GM21528 (cell line): ENCODE measurements around the gene ANKLE1.
A peak's percentile ranks its signal among the peaks of the same experiment; 100 is the strongest.

ENCODE experiments used
- ATAC-seq: cut with Tn5 transposase; IDR thresholded peaks from one replicate; pipeline ENCODE4 v1.9.1; 2021; ENCODE audit warnings: mild to moderate bottlenecking, moderate library complexity; ENCODE audit not compliant: unreplicated experiment, low FRiP score

ANKLE1 gene, protein sequence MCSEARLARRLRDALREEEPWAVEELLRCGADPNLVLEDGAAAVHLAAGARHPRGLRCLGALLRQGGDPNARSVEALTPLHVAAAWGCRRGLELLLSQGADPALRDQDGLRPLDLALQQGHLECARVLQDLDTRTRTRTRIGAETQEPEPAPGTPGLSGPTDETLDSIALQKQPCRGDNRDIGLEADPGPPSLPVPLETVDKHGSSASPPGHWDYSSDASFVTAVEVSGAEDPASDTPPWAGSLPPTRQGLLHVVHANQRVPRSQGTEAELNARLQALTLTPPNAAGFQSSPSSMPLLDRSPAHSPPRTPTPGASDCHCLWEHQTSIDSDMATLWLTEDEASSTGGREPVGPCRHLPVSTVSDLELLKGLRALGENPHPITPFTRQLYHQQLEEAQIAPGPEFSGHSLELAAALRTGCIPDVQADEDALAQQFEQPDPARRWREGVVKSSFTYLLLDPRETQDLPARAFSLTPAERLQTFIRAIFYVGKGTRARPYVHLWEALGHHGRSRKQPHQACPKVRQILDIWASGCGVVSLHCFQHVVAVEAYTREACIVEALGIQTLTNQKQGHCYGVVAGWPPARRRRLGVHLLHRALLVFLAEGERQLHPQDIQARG

DNA sequence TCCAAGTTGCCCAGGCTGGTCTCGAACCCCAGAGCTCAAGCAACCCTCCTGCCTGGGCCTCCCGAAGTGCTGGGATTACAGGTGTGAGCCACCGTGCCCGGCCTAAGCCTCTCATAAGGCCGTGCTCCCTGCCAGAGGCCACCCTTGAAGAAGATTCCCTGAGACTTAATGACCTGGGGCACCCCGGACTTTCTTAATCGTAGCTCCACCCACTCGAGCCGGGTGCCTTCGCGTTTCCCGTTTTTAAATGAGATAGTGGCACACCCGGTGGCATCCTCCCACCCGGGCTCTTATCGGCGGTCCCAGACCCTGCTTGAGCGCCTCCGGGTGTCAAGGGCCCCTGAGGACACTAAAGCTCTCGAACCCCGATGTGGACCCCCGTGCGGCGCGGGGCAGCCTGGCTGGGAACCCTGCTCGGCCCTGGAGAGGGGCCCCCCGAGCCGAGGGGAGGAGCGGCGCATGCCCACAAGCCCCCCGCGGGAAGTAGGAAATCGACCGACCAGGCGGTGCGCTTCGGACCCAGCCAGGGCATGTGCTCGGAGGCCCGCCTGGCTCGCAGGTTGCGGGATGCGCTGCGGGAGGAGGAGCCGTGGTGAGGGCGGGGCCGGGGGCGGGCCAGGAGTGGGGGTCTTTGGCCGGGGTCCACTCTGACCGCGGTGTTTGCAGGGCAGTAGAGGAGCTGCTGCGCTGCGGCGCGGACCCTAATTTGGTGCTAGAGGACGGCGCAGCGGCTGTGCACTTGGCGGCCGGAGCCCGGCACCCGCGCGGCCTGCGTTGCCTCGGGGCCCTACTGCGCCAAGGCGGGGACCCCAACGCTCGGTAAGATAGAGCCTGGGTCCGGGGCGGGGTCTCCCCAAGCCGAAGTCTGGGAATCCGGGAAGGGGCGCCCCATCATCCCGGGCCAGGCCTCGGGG is at the start of gene ANKLE1:
Gene ANKLE1, plus strand, starts transcription at position 511 of the 914 bp plus-strand sequence. Its CDS starts 20 bp downstream, at position 531.
- ATAC-seq = peak; percentile 34

DNA sequence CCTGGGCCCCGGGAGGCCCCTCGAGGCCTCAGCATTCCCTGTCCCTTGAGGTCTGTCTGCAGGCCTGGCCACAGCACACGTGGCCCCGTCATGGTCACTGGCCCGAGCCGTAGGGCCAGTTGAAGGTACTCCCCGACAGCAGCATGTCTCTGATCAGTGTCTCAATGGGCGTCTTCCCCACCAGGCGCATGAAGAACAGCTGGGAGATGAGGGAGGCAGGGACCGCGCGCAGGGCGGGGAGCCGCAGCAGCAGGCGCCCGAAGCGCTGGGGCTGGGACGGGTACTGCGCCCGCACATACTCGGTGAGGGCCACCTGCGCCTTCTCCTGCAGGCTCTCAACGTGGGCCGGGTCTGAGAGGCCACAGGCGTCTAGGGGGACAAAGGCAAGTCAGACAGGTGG is 49.4 kb upstream of the ANKLE1 start:
- no peak for ATAC-seq

DNA sequence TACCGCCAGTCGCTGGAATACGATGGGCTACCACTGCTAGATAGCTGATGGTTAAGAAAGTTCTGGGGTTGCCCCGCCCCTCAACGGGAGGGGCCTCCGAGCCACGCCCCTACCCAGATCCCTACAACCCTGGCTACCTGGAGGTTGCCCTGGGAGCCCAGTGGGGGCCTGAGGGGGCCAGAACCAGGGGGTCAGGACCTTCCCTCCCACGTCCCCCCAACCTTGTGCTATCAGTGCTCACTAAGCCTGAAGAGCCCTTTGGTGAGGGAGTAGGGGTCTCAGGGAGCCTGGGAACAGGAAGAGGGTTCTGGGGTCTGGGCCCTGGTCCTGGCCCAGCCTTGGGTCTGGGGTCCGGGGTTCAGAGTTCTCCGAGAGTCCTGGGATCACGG is 46.8 kb upstream of the ANKLE1 start:
- ATAC-seq = no peak

DNA sequence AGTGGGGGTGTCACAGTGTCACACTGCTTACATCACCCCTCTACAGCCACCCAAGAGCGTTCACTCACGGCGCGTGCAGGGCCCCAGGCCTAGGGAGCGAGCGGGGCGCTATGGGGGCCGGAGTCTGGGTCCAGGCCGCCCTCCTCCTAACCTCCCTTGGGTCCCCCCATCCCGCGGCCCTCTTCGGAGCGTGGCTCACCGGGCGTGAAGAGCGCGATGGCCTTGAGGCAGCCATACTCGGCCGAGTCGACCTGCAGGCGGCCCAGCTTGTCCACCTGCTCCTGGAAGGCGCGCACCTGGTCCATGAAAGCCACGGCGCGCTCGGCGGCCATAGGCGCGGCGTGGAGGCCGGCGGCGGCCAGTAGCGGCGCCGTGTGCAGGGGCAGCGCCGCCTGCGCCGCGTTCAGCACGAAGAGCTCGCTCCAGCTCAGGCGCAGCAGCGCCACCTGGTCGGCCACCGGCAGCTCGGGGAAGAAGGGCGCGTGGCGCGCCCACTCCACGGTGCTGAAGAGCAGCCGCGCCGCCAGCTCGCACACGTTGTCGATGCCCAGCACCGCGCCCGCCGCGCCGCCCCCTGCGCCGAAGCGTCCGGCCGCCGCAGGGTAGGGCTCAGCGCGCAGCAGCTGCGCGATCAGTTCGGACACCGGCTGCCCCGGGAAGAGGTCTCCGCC is 46.3 kb upstream of the ANKLE1 start:
- ATAC-seq = no peak

DNA sequence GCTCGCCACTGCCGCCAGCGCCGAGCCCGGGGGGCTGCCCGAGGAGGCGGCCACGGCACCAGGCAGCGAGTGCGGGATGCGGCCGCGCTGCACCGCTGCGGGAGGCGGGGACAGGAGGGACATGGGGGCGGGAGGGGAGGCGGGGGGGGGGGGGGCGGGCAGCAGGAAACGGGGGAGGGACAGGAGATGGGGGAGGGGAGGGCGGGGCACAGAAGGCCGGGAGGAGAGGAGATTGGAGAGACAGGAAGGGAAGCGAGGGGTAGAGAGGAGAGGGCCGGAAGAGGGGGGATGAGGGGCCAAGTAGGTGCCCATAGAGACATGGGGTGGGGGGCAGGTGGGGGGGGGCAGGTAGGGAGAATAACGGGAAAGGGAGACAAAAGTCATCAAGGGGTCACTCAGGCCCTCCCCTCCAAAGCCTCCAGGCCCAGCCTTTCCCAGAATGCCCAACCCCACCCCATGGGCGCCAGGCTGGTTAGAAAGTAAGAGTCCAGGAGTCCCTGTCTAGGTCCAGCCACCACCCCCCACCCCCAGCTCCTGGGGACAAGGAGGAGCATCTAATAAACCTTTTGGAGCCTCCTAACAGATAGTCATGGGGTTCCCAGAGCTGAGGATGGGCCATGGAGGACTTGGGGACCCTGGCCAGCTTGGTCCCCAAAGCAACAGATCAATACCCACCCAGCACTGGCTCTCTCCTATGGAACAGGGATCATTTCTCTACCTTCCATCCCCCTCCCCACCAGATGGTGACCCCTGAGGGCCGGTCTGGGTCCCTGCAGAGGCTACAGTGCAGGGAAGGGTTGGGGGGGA is 45.5 kb upstream of the ANKLE1 start:
- ATAC-seq = no peak

DNA sequence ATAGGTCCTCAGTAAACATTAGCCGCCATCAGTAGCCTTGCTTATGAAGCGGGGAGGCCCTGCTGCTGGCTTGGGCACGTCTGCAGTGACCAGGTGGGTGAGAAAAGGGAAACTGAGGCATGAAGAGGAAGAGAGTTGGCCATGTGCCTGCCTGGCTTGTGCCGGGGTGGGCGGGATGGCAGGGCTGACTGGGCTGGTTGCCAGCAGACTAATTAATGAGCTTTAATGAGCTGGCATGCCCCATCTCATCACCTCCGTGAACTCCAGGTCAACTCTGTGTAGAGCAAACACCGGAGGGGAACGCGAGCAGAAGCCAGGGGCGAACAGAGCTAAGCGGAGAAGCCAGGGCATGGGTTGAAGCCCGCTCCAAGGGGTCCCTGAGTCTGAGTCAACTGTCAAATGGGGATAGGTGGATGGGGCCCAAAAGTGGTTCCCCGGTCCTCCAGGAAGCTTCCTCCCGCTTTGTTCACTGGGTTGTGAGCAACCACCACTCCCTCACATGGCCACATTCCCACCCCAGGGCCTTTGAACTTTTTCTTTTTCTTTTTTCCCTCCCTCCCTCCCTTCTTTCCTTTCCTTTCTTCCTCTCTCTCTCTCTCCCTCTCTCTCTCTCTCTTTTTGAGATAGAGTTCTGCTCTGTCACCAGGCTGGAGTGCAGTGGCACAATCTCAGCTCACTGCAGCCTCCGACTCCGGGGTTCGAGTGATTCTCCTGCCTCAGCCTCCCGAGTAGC is 44.7 kb upstream of the ANKLE1 start:
- no peak for ATAC-seq

DNA sequence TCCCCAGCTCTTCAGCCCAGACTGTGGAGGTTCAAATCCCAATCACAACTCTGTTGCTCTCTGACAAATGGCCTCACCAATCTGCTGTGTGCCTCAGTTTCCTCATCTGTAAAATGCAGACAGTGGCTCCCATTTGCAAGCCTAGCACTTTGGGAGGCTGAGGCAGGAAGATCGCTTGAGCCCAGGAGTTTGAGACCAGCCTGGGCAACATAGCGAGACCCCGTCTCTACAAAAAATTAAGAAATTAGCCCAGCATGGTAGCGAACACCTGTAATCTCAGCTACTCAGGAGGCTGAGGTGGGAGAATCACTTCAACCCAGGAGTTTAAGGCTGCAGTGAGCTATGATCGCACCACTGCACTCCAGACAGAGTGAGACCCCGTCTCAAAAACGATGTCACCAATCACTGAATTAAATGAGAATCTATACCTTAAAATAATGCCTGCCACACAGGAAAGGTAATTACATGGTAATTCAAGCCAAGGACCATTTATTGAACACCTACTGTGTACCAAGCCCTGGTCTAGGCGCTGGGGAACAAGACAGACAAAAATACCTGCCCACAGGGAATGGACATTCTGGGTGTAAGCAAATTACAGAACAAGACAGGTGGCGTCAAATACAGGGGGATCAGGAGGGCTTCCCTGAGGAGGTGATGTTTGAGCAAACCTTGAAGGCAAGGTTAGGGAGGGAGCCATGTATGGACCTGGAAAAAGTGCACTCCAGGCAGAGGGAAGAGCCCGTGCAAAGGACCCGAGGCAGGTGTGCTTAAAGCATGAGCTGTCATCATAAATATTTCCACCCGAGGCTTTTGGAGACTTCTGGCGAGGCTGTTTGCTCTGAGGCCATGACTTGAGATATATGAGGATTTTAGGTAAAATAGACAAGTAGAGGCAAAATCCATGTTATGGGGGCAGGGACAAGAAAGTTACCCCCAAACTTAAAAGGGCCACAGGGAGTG is 43.7 kb upstream of the ANKLE1 start:
- no peak for ATAC-seq

DNA sequence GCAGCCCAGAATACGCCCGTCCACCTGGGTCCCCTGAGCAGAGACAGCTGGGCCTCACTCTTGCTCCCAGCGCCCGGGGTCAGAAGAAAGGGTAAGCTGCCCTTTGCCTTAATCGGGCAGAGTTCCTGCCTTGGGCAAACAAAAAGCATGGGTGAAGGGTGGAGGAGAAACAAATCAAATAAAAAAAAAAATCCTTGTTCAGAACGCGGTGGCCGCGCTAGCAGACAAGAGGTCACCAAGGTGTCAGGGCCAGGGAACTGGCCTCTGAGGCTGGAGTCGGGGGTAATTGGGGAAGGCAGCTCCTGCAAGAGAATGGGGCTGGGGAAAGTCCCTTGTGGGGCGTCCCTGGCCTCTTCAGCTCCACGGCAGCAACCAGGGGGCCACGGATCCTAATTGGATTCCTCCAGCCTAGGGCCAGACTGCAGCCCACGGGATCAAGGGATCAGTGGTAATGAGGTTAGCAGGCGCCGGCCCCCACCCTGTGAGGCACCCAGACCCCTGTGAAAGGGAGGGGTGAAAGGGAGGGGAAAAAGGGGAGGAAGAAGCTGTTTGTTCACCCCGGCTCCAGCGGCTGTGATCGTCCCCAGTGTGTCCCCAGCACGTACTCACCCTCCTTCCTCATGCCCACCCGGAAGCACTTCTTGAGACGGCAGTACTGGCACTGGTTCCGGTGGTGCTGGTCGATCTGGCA is 41.5 kb upstream of the ANKLE1 start:
- ATAC-seq = no peak

DNA sequence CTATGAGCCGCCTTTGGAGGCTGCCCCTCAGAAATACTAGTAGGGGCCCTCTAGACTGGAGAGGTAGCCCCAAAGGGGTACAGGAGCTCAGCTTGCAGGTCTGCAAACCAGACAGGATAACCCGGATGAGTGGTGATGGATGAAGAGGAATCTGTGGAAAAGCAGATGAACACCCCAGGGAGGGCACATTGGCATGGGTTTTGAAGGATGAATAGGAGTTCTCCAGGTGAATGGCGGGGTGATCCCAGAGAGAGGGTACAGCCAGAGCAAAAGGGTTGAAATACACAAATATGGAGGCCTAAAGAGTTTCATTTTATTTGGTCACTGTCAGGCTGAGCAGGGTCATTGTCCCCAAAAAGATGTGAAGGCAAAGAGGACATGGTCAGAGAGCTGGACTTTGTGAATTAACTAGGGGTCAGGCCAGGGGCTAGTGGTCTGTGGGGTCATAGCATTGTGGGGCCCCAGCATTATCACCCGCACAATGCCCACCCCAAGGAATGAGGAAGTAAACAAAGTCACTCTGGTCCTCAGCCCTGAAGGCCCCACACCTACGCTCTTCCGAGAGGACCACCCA is 40.8 kb upstream of the ANKLE1 start:
- no peak for ATAC-seq

DNA sequence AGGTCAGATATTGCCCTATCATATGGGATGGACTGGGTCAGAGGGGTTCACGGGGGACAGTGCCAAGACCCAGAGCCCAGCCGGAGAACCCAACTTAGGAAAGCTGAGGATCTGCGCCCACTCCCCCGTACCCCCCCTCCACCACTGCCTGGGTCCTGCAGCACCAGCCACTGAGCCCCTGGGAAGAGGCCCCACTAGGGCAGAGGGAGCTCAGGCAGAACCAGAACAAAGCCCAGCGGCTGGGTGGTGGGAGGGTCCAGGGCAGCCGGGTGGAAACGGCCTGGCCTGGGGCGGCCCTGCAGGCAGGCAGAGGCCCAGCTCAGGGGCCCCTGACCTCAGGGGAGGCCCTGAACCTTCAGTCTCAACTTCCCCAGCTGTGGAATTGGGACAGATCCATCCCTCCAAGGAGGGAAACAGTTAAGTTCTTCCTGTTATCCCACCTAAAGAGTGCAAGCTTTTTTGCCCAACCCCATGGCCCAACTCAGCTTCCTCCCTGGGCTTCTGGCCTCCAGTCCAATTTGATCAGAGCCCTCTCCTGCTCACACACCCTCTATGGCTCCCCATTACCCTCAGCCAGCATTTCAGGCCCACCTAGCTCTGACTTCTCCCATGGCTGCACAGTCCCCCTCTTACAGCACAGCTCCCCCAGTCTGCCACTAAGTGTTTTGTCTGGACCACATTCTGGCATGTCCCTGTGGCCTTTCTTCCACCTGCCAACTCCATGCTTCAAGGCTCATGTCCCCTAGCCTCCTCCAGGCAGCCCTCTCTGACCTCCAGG is 39.1 kb upstream of the ANKLE1 start:
- ATAC-seq = no peak

DNA sequence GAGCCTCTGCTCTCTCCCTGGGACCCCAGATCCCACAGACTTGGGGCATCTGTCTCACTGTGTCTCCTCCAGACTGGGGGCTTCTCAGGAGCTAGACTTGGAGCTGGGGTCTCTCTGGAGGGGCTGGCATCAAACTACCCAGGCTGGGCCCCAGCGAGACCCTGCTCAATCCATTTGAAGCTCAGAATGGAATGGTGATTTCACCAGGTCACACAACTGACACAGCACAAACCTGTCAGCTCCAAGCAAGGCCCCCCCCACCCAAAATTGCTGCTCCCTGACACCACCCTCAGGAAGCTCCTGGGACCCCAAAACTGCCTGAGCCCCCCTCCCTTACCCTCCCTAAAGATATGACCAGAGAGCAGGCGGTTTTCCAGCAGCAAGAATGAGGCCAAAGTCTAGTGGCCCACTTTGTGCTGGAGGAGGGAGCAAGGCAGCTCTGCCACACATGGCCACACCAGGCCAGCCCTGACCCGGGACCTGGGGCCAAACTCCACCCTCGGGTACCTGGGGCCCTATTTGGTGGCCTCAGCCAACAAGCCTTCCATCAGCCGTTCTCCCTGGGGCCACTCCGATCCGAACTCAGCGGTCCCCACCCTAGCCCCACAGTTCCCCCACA is 38.4 kb upstream of the ANKLE1 start:
- ATAC-seq = no peak

DNA sequence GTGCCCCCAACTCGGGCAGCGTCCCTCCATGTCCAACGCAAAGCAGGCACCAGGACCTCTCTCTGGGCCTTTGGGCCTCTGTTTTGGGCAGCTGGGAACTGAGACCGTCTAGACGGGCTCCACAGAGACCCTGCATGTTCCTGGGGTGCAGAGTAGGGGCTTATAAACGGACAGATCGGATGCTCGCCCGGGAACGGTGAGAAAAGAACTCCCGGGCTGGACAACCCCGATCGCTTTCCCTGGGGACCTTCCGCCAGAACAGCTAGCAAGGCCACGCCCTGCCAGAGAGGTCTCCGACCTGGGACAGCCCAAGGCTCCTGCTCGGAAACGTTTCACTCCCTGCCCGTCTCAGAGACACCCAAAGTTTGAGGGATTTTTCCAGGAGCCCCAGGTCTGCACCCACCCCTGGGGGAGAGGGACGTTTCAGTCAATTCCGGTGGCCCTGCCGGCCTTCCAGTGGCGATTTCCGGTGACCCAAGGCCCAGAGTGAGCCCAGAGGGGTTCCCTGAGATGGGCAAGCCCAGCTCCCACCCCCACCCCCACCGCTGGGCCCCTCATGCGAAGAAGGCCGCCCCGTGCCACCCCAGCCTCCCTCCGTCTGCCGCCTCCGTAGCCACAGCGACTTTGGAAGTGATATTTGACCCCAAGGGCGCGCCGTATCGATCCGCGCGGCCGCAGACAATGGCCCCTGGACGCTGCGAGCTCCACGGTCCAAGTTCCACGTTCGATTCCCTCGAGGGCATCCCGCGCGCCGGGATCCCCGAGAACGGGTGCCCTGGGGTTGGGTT is 37.7 kb upstream of the ANKLE1 start:
- ATAC-seq = no peak

DNA sequence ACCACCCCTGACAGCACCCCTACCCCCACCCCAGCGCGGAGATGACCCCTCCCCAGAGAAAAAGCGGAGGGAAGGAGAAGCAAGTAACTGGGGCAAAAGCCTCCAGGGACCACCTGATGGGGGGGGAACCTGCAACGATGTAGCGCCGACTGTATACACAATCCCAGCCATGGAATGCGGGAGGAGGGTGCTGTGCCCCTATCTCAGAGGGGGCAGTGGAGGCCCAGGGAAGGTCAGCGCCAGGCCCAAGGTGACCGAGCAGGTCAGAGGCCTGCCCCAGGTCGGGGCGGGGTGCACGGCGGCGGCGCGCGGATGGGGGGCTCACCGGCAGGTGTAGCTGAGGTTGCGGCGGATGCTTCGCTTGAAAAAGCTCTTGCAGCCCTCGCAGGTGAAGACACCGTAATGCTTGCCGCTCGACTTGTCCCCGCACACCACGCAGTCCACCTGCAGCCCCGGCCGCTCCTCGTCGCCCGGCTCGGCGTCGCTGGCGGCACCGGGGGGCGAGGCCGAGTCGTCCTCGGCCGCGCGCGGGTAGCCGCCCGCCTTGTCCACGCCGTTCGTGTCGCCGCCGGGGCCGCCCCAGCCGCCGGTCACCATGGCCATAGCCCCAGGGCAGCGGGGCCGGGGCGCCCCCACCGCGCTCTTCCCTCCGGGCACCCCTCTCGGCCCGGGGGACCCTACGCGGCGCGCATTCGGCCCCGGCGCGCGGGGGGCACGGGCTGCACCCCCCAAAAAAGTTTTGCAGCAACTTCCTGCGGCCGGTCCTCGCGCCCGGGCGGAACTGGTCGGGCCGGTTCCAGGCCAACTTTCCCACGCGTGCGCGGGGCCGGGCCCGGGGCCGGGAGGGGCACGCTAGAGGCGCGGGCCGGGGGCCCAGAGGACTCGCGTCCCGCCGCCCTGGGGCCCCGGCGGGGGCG is 36.8 kb upstream of the ANKLE1 start:
- ATAC-seq = no peak

DNA sequence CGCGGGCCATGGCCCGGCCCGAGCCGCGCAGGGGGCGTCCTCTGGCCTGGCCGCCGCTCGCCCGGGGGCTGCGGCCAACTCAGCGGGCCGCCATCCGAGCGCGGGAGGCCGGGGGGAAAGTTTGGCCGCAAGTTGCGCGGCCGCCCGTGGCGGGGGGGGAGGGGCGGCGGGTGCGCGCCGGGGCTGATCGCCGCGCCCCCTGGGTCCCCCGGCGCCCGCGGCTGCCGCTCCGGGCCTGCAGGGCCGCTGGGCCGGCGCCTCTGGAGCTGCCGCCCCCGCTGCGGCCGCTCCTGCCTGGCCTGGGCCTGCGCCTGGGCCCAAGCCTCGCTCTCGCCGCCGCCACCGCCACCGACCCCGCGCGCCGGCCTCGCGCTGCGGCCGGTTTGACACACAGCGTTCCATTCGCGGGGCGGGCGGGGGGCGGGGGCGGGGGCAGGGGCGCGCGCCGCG is 36.1 kb upstream of the ANKLE1 start, which contains the start of gene NR2F6:
Gene NR2F6, minus strand, starts transcription at position 385 of the 450 bp plus-strand sequence. CDS start 699 bp downstream, outside the sequence.
- peak; percentile 11 for ATAC-seq
